HG02571 (cell line): ENCODE measurements around the gene NKAPD1.
"Not testable (repeated sequence)": the region's sequence is repeated elsewhere in the genome, so short reads cannot be mapped to it uniquely, and the experiment has no call there.

Experiments used
- ATAC-seq: cut with Tn5 transposase; IDR thresholded peaks from one replicate; pipeline ENCODE4 v1.9.1; 2021; ENCODE audit warnings: mild to moderate bottlenecking, moderate library complexity; ENCODE audit not compliant: unreplicated experiment

The NKAPD1 gene

DNA sequence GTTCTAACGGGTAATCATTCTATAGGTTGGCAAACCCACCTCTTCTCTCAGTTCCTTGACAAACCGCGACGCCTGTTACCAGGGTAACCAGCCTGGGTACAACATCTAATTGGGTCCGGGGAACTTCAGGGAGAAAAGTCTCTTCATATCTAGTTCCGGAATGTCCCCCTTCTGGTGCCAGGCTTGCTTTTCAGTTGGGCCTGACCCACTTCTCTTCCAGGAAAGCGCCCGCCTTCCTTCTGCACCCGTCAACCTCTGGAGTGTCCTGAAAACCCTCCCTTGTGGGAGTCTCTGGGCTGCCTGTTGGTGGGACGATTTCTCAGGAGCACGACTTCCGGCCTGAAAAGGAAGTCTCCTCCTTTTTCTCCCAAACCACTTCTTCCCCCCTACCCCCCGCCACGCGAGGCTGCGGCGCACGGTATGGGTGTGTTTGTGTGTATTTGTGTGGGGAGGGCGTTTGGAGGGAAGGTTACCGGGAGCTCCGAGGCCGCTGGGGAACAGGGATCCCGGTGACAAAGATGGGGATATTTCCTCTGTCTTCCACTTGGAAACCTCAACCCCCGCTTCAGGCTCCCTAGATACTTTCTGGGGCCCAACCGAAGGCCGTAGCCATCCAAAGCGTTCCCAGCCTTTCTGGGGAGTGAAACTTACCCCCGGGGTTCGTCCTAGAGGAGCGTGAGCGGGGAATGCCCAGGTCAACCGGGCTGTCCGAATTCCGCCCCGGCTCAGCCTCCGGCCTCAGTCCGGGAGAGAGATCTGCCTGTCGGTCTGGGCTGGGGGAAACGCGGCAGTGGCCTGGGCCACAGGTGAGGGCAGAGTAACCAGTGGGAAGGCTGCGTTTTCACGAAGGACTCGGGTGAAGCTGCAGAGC, at the start of gene NKAPD1, which contains the start of gene PIH1D2:
TSS of gene NKAPD1 (plus strand) at position 359 of the 871 bp plus-strand sequence. CDS start 1,276 bp downstream, outside the sequence.
TSS of gene PIH1D2 (minus strand) at position 77 of the 871 bp plus-strand sequence. CDS start 843 bp downstream, outside the sequence.
- peak; percentile 80 for ATAC-seq

DNA sequence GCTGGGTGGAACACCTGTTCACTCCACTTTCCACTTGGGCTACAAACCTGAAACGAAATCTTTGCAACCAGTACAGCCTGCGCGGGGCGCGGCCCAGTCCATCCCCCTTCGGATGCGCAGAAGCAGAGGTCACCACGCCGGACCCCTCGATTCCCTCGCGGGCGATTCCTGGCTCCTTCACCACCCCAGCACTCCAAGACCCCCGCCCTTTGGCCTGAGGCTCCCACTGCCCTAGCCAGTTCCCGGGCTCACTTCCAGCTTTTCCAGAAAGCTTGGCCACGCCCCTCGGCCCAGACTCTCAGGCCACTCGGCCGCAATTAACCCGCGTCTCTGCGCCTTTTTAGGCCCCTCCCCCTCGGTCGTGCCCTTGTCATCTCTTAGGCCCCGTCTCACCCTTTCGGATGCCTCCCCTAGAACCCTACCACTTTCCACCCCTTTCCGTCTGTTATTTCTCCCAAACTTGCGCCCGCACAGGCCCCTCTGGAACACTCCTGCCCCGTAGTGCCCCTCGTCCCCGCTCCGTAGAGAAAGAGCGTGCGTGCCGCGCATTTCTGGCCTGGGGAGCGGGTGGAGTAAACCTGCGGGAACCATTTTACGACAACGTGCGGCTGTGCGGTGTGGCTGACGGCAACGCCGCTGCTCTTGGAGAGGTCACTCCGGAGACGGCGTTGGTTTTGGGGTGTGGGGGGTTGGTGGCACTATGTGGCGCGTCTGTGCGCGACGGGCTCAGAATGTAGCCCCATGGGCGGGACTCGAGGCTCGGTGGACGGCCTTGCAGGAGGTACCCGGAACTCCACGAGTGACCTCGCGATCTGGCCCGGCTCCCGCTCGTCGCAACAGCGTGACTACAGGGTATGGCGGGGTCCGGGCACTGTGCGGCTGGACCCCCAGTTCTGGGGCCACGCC, 49.1 kb upstream of the NKAPD1 start, which contains the start of gene DLAT:
TSS of gene DLAT (plus strand) at position 636 of the 906 bp plus-strand sequence. CDS start at position 701, 65 bp downstream.
- peak; percentile 76 for ATAC-seq

DNA sequence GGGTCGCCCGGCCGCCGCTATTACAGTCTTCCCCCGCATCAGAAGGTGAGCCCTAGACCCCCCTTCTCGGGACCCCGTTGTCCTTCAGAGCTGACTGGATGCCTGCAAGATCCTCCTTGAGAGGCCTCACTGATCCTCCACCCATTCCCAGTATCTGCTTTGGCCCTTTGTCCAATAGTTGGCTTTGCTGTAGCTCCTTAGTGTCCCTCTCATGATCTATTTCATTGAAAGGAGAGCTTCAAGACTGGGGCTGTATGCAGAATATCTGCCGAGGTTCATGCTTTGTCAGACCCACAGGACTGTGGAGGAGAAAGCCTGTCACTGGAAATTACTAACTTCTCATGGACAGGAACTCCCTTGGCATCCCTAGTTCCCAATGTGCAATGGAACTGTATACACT, 48.4 kb upstream of the NKAPD1 start:
- no peak for ATAC-seq

- not testable (repeated sequence) for ATAC-seq
Measured at GRCh38 chr11:112026784-112027410, 47.2 kb upstream of the NKAPD1 start.

DNA sequence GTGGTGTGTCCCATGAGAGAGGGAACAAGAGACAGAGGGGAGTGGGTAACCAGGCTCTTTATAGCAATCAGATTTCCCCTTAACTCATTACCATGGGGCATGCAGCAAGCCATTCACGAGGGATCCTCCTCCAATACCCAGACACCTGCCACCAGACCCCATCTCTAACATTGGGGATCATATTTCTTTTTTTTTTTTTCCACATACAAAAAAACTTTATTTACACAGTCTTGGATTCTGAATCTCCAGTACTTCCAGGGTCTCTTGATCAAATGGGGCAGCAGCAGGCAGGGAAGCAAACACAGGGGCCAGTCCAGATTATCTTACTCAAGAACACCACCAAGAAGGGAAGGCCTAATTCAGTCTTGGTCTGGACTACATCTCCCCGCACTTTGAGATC, 44.6 kb upstream of the NKAPD1 start:
- ATAC-seq = no peak

GRCh38 chr11:112033902-112034301, 40.2 kb upstream of the NKAPD1 start:
- ATAC-seq = no peak

DNA sequence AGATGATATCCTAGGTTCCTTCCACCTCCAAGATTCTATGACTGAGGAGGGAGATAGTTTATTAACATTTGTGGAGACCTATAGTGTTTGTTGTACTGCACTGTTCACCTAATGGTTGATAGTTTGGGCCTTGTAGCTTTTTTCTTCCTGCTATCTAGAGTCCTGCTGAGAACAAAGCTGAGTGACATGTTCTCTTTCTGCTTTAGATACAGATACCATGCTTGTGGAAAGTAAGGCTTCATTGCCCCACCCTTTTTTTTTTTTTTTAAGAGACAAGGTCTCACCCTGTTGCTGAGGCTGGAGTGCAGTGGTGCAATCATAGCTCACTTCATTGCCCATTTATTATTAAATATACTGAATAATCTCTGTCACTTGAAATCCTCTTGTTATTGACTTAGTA, 36.6 kb upstream of the NKAPD1 start:
- no peak for ATAC-seq

DNA sequence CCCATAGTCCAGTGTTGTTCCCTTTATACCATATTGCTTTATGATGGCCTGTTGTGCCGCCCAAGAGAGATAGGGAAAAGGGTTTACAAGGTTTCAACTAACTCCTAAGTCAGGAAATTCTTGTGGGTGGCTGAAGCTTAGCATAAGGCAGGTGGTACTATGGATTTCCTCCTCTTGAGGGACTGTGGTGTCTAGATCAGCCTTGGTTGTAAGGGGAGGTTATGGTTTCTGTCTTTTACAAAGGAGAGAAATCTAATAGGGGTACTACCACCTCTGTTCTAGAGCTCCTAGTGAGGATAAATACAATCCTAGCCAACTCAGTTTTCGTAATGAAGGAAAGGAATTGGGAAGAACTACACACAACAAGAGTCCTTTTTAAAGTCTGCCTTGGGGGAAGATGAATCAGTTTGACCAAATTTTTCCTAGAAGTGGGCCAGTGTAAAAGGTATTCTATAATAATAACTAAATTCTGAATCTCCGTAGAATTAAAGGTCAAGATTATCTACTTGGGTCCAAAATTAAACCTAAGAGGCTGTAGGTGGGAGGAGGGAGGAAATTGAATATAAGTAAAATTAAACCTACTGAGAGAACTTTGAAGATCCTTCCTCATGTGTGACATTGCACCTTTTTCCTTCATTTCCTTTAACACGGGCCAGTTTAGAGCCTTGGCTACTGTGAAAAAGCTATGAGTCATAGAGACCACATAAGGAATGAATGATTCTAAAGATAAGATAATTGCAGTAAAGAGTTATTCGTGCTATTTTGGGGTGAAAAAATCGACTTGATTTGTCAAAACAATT, 31.7 kb upstream of the NKAPD1 start:
- no peak for ATAC-seq

DNA sequence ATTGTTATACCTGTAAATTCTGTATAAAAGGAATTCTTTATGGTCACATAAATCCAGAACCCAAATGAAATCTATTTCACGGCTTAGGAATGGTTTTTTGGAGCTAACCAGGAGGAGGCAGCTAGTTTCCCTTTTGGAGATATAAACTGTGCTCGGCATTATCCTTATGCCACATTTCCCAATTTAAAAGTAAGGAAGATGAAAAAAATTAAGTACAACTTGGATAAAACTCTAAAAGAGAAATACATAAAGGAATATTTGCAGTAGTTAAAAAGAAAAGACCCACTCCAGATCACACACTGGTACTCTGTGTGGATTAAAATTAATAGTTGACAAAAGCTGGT, 31.2 kb upstream of the NKAPD1 start:
- no peak for ATAC-seq

DNA sequence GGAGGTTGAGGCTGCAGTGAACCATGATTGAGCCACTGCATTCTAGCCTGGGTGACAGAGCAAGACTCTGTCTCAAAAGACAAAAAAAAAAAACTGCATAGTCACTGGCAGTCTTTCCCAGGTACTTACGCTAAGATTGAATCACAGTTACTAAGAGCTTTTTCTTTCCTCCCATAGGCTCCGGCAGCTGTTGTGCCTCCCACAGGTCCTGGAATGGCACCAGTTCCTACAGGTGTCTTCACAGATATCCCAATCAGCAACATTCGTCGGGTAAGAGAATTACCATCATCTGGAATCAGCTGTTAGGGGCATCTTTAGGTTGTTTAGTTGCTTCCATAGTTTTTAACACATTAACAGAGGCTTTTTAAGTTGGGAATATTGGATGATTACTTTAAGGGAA, 29.1 kb upstream of the NKAPD1 start:
- ATAC-seq = no peak

DNA sequence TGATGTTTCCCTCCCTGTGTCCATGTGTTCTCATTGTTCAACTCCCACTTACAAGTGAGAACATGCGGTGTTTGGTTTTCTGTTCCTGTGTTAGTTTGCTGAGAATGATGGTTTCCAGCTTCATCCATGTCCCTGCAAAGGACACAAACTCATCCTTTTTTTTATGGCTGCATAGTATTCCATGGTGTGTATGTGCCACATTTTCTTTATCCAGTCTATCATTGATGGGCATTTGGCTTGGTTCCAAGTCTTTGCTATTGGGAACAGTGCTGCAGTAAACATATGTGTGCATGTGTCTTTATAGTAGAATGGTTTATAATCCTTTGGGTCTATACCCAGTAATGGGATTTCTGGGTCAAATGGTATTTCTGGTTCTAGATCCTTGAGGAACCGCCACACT, 27.5 kb upstream of the NKAPD1 start:
- ATAC-seq = not testable (repeated sequence)

GRCh38 chr11:112048256-112048655, 25.8 kb upstream of the NKAPD1 start:
- ATAC-seq = not testable (repeated sequence)

- no peak for ATAC-seq
Measured at GRCh38 chr11:112049777-112050176, 24.3 kb upstream of the NKAPD1 start.

GRCh38 chr11:112050721-112051120, 23.4 kb upstream of the NKAPD1 start:
- peak; percentile 94 for ATAC-seq

DNA sequence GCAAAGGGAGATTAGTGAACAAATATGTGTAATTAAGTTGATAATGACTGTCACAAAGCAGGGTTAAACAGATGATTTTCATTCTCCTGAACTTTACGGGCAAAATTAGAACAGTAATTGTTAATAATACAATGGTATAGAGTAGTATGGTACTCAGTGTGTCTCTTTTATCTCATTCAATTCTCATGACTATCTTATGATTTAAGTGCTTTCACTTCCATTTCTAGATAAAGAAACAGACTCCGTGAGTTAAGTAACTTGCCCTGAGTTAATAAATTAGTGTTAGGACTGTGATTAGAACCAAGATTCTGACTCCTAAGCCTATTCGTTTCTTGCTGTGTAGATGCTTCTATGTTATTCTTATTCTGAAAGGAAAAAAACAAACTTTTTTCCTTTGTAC, 22.3 kb upstream of the NKAPD1 start:
- ATAC-seq = no peak

DNA sequence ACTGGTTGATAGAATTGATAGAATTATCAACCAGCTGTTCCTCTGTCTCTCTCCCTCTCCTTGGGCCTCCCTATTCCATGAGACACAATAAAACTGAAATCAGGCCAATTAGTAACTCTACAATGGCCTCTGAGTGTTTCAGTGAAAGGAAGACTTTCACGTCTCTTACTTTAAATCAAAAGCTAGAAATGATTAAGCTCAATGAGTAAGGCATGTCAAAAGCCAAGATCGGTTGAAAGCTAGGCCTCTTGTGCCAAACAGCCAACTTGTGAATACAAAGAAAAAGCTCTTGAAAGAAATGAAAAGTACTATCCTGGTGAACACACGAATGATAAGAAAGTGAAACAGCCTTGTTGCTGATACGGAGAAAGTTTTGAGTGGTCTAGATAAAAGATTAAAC, 16.9 kb upstream of the NKAPD1 start:
- ATAC-seq = no peak

GRCh38 chr11:112058103-112058502, 16.0 kb upstream of the NKAPD1 start:
- no peak for ATAC-seq

DNA sequence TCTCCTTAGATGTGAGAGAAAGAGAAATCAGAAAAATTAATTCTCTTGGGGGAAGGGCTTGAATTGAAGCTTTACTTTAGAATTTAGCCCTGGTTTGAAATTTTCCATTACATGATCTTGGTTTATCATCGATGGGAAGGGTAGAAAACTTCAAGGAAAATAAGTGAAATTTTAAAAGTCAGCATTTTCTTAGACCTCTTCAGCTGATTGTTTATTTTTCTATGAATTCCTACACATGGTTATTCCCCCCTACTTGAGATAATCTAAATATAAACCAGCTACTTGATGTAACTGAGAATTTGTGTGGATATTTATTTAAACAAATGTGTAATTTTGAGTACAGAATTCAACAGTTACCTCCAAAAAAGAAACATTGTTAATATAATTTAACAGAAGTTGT, 11.2 kb upstream of the NKAPD1 start:
- ATAC-seq = no peak

DNA sequence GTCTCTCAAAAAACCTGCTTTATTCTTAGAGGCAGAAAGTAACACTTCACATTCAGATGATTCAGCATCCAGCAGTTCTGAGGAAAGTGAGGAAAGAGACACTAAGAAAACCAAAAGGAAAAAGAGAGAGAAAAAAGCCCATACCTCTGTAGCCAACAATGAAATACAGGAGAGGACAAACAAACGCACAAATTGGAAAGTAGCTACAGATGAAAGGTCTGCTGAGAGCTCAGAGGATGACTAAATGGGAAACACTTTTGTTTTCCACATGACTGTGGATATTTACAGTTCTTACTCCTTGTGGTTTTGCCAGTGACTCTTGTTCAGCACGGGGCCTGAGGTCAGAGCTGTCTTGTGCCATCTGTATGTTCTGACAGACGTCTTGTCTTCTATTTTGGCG, 8.6 kb downstream of the NKAPD1 start:
- no peak for ATAC-seq

GRCh38 chr11:112085822-112086421, 11.8 kb downstream of the NKAPD1 start:
- peak; percentile 32 for ATAC-seq
